ENCODE data around the gene CHAT.

DNA sequence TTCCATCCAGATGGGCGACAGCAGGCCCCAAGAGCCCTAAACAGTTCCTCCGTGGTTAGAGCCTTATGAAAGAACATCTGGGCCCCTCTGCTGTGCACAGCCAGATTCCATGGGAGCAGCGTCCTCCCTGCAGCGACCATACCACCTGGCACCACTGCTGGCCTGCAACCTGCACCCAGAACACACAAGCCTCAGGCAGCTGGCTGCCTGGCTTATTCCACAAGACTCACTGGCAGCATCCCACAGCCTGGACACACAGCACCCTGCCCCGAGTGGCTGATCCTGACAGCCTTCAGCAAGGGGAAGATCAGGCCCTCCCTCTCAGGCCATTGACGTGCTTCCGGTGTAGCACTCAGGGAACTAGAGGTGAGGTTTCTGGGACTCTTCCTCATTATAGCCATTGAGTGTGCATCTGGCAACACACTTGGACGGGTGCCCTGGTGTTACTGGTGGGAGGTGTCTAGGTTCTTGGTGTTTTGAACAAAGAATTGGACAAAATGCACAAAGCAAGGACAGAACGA lies 41.2 kb upstream of the CHAT start:
- TF ChIP-seq POLR2A (IDR thresholded peaks at IDR 0.05): no peak
- TF ChIP-seq, protein P1, sequence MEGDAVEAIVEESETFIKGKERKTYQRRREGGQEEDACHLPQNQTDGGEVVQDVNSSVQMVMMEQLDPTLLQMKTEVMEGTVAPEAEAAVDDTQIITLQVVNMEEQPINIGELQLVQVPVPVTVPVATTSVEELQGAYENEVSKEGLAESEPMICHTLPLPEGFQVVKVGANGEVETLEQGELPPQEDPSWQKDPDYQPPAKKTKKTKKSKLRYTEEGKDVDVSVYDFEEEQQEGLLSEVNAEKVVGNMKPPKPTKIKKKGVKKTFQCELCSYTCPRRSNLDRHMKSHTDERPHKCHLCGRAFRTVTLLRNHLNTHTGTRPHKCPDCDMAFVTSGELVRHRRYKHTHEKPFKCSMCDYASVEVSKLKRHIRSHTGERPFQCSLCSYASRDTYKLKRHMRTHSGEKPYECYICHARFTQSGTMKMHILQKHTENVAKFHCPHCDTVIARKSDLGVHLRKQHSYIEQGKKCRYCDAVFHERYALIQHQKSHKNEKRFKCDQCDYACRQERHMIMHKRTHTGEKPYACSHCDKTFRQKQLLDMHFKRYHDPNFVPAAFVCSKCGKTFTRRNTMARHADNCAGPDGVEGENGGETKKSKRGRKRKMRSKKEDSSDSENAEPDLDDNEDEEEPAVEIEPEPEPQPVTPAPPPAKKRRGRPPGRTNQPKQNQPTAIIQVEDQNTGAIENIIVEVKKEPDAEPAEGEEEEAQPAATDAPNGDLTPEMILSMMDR (IDR thresholded peaks at IDR 0.05 in 4 of 5, conservative IDR thresholded peaks at IDR 0.05 in 1 of 5): no peak

Measured in gastrocnemius medialis (tissue), 4 donors.